ENCODE results near the gene ITPK1.

- TF ChIP-seq POLR2A (IDR thresholded peaks at IDR 0.05) = no peak
- TF ChIP-seq CTCF (IDR thresholded peaks at IDR 0.05) = no peak
Measured at GRCh38 chr14:92948647-92949046, 167.1 kb downstream of the ITPK1 start.

Data from prostate gland (tissue), 2 donors.